ENCODE results near the gene SSTR3. TPM values are rescaled to one million over a fixed set of nuclear protein-coding genes. Genes with fewer than 3 reads are reported as not detected.
A peak's percentile ranks its signal among the peaks of the same experiment; 100 is the strongest.

The SSTR3 gene
- total RNA-seq, 1 experiment from 2014 or later, result 0.08 TPM

DNA sequence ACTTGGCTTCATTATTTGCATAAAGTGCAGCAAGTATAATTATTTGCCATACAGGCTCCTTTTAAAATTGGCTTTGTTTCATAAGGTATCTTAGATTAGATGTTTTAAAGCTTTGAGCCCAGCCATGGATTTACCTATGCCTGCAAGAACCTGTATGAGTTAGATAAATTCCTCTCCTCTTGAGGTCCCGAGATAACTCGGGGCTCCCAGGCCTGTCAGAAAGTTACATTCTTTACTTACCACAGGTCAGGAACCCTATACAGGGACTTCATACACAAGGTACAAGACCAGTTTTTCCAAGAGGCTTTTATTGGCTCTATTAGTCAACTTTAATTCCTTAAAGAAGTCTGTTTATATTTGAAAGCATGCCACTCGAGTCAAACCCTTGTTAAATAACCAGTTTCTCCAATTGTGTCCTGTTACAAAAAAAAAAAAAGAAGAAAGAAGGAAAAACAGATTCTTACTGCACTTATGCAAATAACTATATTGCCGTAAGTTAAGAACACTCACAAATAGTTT is 22.0 kb downstream of the SSTR3 start:
- H3K4me1 ChIP-seq (ENCODE audit: control insufficient read depth, insufficient read depth, low read length), result peaks cover 78% of the 10 kb centered on the region
- no peak for ATAC-seq
- H3K9me3 ChIP-seq (ENCODE audit: control insufficient read depth, insufficient read depth, low read depth, low read length), result no peaks in the 10 kb centered on the region
- POLR2A ChIA-PET, result no interaction called here
- TF ChIP-seq, protein P1, sequence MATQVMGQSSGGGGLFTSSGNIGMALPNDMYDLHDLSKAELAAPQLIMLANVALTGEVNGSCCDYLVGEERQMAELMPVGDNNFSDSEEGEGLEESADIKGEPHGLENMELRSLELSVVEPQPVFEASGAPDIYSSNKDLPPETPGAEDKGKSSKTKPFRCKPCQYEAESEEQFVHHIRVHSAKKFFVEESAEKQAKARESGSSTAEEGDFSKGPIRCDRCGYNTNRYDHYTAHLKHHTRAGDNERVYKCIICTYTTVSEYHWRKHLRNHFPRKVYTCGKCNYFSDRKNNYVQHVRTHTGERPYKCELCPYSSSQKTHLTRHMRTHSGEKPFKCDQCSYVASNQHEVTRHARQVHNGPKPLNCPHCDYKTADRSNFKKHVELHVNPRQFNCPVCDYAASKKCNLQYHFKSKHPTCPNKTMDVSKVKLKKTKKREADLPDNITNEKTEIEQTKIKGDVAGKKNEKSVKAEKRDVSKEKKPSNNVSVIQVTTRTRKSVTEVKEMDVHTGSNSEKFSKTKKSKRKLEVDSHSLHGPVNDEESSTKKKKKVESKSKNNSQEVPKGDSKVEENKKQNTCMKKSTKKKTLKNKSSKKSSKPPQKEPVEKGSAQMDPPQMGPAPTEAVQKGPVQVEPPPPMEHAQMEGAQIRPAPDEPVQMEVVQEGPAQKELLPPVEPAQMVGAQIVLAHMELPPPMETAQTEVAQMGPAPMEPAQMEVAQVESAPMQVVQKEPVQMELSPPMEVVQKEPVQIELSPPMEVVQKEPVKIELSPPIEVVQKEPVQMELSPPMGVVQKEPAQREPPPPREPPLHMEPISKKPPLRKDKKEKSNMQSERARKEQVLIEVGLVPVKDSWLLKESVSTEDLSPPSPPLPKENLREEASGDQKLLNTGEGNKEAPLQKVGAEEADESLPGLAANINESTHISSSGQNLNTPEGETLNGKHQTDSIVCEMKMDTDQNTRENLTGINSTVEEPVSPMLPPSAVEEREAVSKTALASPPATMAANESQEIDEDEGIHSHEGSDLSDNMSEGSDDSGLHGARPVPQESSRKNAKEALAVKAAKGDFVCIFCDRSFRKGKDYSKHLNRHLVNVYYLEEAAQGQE (IDR thresholded peaks at IDR 0.05; ENCODE audit: insufficient read depth in 1 of 2, low read depth in 2 of 2, low read length in 1 of 2), result no peak
- no peak for TF ChIP-seq SIN3A (IDR thresholded peaks at IDR 0.05; ENCODE audit: borderline replicate concordance, insufficient read depth, low read depth, low read length)
- TF ChIP-seq POLR2AphosphoS5 (IDR thresholded peaks at IDR 0.05; ENCODE audit: low read depth, low read length), result no peak
- TF ChIP-seq, protein P2, sequence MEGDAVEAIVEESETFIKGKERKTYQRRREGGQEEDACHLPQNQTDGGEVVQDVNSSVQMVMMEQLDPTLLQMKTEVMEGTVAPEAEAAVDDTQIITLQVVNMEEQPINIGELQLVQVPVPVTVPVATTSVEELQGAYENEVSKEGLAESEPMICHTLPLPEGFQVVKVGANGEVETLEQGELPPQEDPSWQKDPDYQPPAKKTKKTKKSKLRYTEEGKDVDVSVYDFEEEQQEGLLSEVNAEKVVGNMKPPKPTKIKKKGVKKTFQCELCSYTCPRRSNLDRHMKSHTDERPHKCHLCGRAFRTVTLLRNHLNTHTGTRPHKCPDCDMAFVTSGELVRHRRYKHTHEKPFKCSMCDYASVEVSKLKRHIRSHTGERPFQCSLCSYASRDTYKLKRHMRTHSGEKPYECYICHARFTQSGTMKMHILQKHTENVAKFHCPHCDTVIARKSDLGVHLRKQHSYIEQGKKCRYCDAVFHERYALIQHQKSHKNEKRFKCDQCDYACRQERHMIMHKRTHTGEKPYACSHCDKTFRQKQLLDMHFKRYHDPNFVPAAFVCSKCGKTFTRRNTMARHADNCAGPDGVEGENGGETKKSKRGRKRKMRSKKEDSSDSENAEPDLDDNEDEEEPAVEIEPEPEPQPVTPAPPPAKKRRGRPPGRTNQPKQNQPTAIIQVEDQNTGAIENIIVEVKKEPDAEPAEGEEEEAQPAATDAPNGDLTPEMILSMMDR (IDR thresholded peaks at IDR 0.05), result no peak
- TF ChIP-seq TCF7L2 (IDR thresholded peaks at IDR 0.05; ENCODE audit: low read depth, low read length), result no peak
- no peaks in the 10 kb centered on the region for H3K36me3 ChIP-seq (ENCODE audit: control insufficient read depth, insufficient read depth, low read length)
- in situ Hi-C loops (cut with HindIII; ENCODE audit: low pct_unique_long_range_greater_than_20kb, low sequenced_read_pairs), result no loop called here
- CTCF ChIA-PET, result no interaction called here
- intact Hi-C loops (cut with micrococcal nuclease; ENCODE audit: unreplicated experiment), result no loop called here
- BruUV-seq (replicated peaks), result no TSS peak
- H3K4me3 ChIP-seq (ENCODE audit: low read depth in 2 of 2, low read length in 2 of 2), result no peak overlapping the region
- no peak for DNase-seq (ENCODE audit: low read depth, low spot score)
- peak overlapping the region; percentile 94 for H3K27ac ChIP-seq (ENCODE audit: low read length)
- H3K27me3 ChIP-seq (ENCODE audit: control insufficient read depth, insufficient read depth, low read length), result no peaks in the 10 kb centered on the region

DNA sequence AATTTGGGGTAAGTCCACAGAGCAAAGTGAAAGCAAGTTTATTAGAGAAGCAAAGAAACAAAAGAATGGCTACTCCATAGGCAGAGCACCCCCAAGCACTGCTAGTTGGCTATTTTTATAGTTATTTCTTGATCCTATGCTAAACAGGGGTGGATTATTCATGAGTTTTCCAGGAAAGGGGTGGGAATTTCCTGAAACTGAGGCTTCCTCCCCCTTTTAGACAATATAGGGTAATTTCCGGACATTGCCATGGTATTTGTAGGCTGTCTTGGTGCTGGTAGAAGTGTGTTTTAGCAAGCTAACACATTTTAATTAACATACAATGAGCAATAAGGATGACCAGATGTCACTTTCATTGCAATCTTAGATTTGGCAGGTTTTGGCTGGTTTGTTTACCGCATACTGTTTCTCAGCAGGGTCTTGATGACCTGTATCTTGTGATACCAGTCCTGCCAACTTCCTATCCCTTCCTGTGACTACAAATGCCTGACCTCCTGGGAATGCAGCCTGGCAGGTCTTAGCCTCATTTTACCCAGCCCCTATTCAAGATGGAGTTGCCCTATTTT is 23.3 kb downstream of the SSTR3 start:
- Histone ChIP-seq H3K4me1 (ENCODE audit: control insufficient read depth, insufficient read depth, low read length) (peaks cover 67% of the 10 kb centered on the region), H3K27me3 (ENCODE audit: control insufficient read depth, insufficient read depth, low read length) (no peaks in the 10 kb centered on the region), H3K36me3 (ENCODE audit: control insufficient read depth, insufficient read depth, low read length) (no peaks in the 10 kb centered on the region), H3K4me3 (ENCODE audit: low read depth in 2 of 2, low read length in 2 of 2) (peak overlapping the region; percentile 49 to 64; a peak in 2 of 4 replicates), H3K9me3 (ENCODE audit: control insufficient read depth, insufficient read depth, low read depth, low read length) (no peaks in the 10 kb centered on the region), H3K27ac (ENCODE audit: low read length) (peak overlapping the region; percentile 94)
- ATAC-seq, result no peak
- no peak for DNase-seq (ENCODE audit: low read depth, low spot score)
- no TSS peak for BruUV-seq (replicated peaks)
- CTCF ChIA-PET, result no interaction called here
- intact Hi-C loops (cut with micrococcal nuclease; ENCODE audit: unreplicated experiment) (no loop called here), in situ Hi-C loops (cut with HindIII; ENCODE audit: low pct_unique_long_range_greater_than_20kb, low sequenced_read_pairs) (no loop called here)
- POLR2A ChIA-PET, result no interaction called here
- TF ChIP-seq SIN3A (IDR thresholded peaks at IDR 0.05; ENCODE audit: borderline replicate concordance, insufficient read depth, low read depth, low read length) (no peak), POLR2AphosphoS5 (IDR thresholded peaks at IDR 0.05; ENCODE audit: low read depth, low read length) (no peak), TCF7L2 (IDR thresholded peaks at IDR 0.05; ENCODE audit: low read depth, low read length) (no peak)
- TF ChIP-seq, protein P2 (IDR thresholded peaks at IDR 0.05), result no peak
- TF ChIP-seq, protein P1 (IDR thresholded peaks at IDR 0.05; ENCODE audit: insufficient read depth in 1 of 2, low read depth in 2 of 2, low read length in 1 of 2), result no peak

Data from Panc1 (cell line).